ENCODE data around the gene PDGFB. TPM values are rescaled to one million over a fixed set of nuclear protein-coding genes. Genes with fewer than 3 reads are reported as not detected.

PDGFB gene
- total RNA-seq, 1 experiment from 2014 or later, result 13.1 TPM

DNA sequence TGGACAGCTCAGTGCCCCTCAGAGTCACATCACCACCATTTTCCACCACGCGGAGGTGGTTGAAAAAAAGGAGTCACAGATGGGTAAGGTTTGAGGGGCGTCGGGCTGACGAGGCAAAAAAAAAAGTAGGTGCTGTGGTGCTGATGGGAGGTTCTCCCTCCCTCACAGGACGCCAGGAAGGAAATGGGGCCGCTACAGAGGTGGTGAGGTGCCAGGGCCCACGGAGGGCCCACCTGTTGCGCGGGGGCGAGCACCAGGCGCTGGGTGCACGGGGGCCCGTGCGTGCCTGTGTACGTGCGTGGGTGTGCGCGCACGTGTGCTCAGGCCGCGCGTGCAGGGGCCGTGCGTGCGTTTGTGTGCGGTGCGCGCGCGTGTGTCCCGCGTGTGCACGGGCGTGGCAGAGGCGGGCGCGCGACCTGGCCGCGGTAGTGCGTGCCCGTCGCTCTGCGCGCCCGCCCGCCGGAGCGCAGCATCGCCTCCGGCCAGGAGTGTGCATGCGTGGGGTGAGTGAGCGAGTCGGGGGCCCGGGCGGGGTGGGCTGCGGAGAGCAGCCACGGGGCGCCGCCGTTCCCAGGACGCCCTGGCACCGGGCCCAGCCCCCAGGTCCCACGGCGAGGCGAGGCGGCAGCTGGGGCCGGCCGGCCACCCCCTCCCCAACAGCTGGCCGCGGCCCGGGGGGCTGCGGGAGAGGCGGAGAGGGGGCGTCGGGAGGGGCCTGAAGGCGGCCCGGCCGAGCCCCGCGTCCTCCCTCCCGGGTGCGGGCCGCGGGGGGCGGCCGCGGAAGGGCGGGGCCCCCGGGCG lies 2.8 kb downstream of the PDGFB start:
- POLR2A ChIA-PET, result interaction anchor here (1.0 to 1.4 kb wide), 6 partner anchors 12 to 77 kb away, joined by 3 to 11 read pairs (median 6); partner anchors contain the start of gene RPL3
- peak overlapping the region; percentile 98 for H3K4me2 ChIP-seq (ENCODE audit: low read length)
- ATAC-seq, result no peak
- no TSS peak for BruUV-seq (replicated peaks)
- H3K36me3 ChIP-seq (ENCODE audit: control insufficient read depth in 1 of 2, insufficient read depth in 2 of 2, low read length in 2 of 2), result no peaks in the 10 kb centered on the region
- H3K79me2 ChIP-seq (ENCODE audit: insufficient read depth, low read length), result peaks cover 48% of the 10 kb centered on the region; the same call in 1 of the 2 replicates
- no peak for TF ChIP-seq EZH2 (IDR thresholded peaks at IDR 0.05)
- TF ChIP-seq ZFX (IDR thresholded peaks at IDR 0.05), result no peak
- no peak for TF ChIP-seq ELF1 (IDR thresholded peaks at IDR 0.05; ENCODE audit: borderline replicate concordance, low read depth)
- TF ChIP-seq TCF7L2 (IDR thresholded peaks at IDR 0.05; ENCODE audit: borderline replicate concordance, extremely low read depth, insufficient read depth, insufficient read length), result no peak
- TF ChIP-seq, protein P1, sequence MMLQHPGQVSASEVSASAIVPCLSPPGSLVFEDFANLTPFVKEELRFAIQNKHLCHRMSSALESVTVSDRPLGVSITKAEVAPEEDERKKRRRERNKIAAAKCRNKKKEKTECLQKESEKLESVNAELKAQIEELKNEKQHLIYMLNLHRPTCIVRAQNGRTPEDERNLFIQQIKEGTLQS (IDR thresholded peaks at IDR 0.05), result no peak
- no peak for TF ChIP-seq EGR1 (IDR thresholded peaks at IDR 0.05; ENCODE audit: low read depth)
- no peak for TF ChIP-seq EZH2phosphoT487 (IDR thresholded peaks at IDR 0.05; ENCODE audit: borderline replicate concordance)
- no peak for TF ChIP-seq ZNF274 (IDR thresholded peaks at IDR 0.05; ENCODE audit: low read depth, low read length)
- no peak for TF ChIP-seq SIN3A (IDR thresholded peaks at IDR 0.05; ENCODE audit: low read depth)
- TF ChIP-seq, protein P2, sequence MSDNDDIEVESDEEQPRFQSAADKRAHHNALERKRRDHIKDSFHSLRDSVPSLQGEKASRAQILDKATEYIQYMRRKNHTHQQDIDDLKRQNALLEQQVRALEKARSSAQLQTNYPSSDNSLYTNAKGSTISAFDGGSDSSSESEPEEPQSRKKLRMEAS (IDR thresholded peaks at IDR 0.05), result no peak
- peak overlapping the region; percentile 80 to 96 for H3K4me3 ChIP-seq (replicated peaks in 1 of 2; ENCODE audit: low read depth in 1 of 2, low read length in 2 of 2)
- no peaks in the 10 kb centered on the region for H3K9me2 ChIP-seq (ENCODE audit: insufficient read depth)
- no peak overlapping the region for H2AFZ ChIP-seq (ENCODE audit: low read depth, low read length, poor library complexity, severe bottlenecking)
- RAD21 ChIA-PET (ENCODE audit: low non-redundant PET in 1 of 2, low total read pairs in 2 of 2, uncharacterized antibody in 2 of 2, unreplicated experiment in 2 of 2), result interaction anchor here in 1 of 2 experiments (0.8 kb wide), 1 partner anchor 68 kb away, joined by 3 read pairs; no protein-coding TSS in a partner anchor
- CTCF ChIA-PET, result interaction anchor here (1.1 kb wide), 1 partner anchor 11 kb away, joined by 3 read pairs; no protein-coding TSS in a partner anchor
- H3K9ac ChIP-seq (ENCODE audit: low read length), result peak overlapping the region; percentile 89
- H4K20me1 ChIP-seq (ENCODE audit: insufficient read depth), result no peaks in the 10 kb centered on the region
- no peaks in the 10 kb centered on the region for H3K9me3 ChIP-seq (ENCODE audit: control insufficient read depth in 1 of 2, insufficient read depth in 1 of 2, low read depth in 1 of 2, low read length in 2 of 2)
- H3K27me3 ChIP-seq (ENCODE audit: insufficient read depth, low read length), result no peaks in the 10 kb centered on the region
- no peak for DNase-seq (ENCODE audit: low read depth, low spot score)
- intact Hi-C loops (cut with micrococcal nuclease), result loop anchor here (2.0 to 5.0 kb wide), 2 partner anchors 50 to 69 kb away; no protein-coding TSS in a partner anchor
- H3K27ac ChIP-seq (ENCODE audit: low read depth, low read length), result peak overlapping the region; percentile 94
- H3K4me1 ChIP-seq (ENCODE audit: control insufficient read depth in 1 of 2, insufficient read depth in 2 of 2, low read length in 2 of 2), result peaks cover 44 to 68% of the 10 kb centered on the region in 2 experiments

All from HCT116 (cell line).